HuH-7.5 (cell line): ENCODE measurements around the gene PTPRR.

Experiments used
- DNase-seq: peaks from one replicate; pipeline ENCODE4 v3.0.0; 2011; ENCODE audit warnings: low spot score

PTPRR gene

GRCh38 chr12:70920251-70920851 is at the start of gene PTPRR:
TSS of gene PTPRR (minus strand) at chr12:70920738. CDS start at chr12:70920390, 348 bp downstream.
- DNase-seq = peak; percentile 13

- DNase-seq = no peak
Measured at GRCh38 chr12:70966996-70967790, 46.7 kb upstream of the PTPRR start.

GRCh38 chr12:70966046-70966445 is 45.5 kb upstream of the PTPRR start:
- no peak for DNase-seq

GRCh38 chr12:70964867-70965510 is 44.5 kb upstream of the PTPRR start:
- DNase-seq = no peak

- no peak for DNase-seq
Measured at GRCh38 chr12:70963081-70963660, 42.6 kb upstream of the PTPRR start.

- no peak for DNase-seq
Measured at GRCh38 chr12:70962226-70962794, 41.8 kb upstream of the PTPRR start.

GRCh38 chr12:70960484-70960883 is 39.9 kb upstream of the PTPRR start:
- DNase-seq = no peak

- no peak for DNase-seq
Measured at GRCh38 chr12:70955415-70955814, 34.9 kb upstream of the PTPRR start.

GRCh38 chr12:70950451-70950850 is 29.9 kb upstream of the PTPRR start:
- DNase-seq = no peak

GRCh38 chr12:70948976-70949336 is 28.4 kb upstream of the PTPRR start:
- no peak for DNase-seq

- DNase-seq = no peak
Measured at GRCh38 chr12:70948236-70948975, 27.9 kb upstream of the PTPRR start.

GRCh38 chr12:70936203-70936813 is 15.8 kb upstream of the PTPRR start:
- DNase-seq = no peak

GRCh38 chr12:70933133-70933532 is 12.6 kb upstream of the PTPRR start:
- no peak for DNase-seq

GRCh38 chr12:70929029-70929428 is 8.5 kb upstream of the PTPRR start:
- no peak for DNase-seq

GRCh38 chr12:70928071-70928470 is 7.5 kb upstream of the PTPRR start:
- no peak for DNase-seq

GRCh38 chr12:70927356-70927755 is 6.8 kb upstream of the PTPRR start:
- no peak for DNase-seq

- no peak for DNase-seq
Measured at GRCh38 chr12:70925539-70925938, 5.0 kb upstream of the PTPRR start.

GRCh38 chr12:70920891-70921290 is 353 bp upstream of the PTPRR start:
- no peak for DNase-seq

- DNase-seq = no peak
Measured at GRCh38 chr12:70919597-70920035, 922 bp downstream of the PTPRR start.

GRCh38 chr12:70919176-70919575 is 1.4 kb downstream of the PTPRR start:
- DNase-seq = no peak

GRCh38 chr12:70918321-70918720 is 2.2 kb downstream of the PTPRR start:
- DNase-seq = no peak
